ENCODE data around the gene DKK3.
A peak's percentile ranks its signal among the peaks of the same experiment; 100 is the strongest.
"Not testable (repeated sequence)": the region's sequence is repeated elsewhere in the genome, so short reads cannot be mapped to it uniquely, and the experiment has no call there.

DKK3 gene

GRCh38 chr11:12007769-12008737 lies at the start of gene DKK3:
TSS of gene DKK3 (minus strand) at chr11:12008626. CDS start at chr11:12008582, 44 bp downstream.
- no peak for DNase-seq

- no peak for DNase-seq
Measured at GRCh38 chr11:12057299-12057980, 49.0 kb upstream of the DKK3 start.

- DNase-seq, result no peak
Measured at GRCh38 chr11:12056119-12056518, 47.7 kb upstream of the DKK3 start.

DNA sequence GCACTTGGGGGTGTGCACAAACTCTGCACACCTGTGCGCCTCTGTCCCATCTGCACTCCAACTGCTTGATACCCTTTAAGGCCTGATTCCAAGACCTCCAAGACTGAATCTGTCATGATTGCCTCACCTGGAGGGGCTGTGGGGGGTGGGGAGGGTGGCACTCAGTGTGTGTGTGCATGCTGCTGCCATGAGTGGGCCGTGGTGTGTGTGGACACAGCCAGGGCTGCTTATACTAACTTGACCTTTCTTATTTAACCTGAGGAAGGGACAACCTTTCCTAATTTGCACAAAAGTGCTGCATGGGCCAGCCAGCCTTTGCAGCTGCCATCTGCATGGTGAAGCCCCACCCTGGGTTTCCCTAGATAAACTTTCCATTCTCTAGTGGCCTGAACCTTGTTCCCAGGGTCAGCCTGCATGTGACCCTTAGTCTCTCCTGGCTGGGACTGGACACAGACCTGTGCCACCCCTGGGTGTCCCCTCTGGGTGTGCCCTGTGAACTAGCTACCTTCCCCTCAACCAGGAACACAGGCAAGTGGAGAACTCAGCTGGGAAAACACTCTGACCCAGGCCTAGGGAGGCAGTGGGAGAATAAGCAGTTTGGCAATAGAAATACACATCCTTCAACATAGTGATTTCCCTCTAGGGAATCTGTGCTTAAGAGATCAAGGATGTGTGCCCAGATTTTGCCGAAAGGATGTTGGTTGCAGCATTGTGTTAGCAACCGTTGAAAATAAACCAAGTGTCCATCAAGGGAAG lies 45.4 kb upstream of the DKK3 start:
- no peak for DNase-seq

- DNase-seq, result no peak
Measured at GRCh38 chr11:12052676-12053605, 44.5 kb upstream of the DKK3 start.

GRCh38 chr11:12051287-12051662 lies 42.8 kb upstream of the DKK3 start:
- no peak for DNase-seq

GRCh38 chr11:12050470-12051286 lies 42.3 kb upstream of the DKK3 start:
- DNase-seq, result no peak

- no peak for DNase-seq
Measured at GRCh38 chr11:12048936-12049790, 40.7 kb upstream of the DKK3 start.

DNA sequence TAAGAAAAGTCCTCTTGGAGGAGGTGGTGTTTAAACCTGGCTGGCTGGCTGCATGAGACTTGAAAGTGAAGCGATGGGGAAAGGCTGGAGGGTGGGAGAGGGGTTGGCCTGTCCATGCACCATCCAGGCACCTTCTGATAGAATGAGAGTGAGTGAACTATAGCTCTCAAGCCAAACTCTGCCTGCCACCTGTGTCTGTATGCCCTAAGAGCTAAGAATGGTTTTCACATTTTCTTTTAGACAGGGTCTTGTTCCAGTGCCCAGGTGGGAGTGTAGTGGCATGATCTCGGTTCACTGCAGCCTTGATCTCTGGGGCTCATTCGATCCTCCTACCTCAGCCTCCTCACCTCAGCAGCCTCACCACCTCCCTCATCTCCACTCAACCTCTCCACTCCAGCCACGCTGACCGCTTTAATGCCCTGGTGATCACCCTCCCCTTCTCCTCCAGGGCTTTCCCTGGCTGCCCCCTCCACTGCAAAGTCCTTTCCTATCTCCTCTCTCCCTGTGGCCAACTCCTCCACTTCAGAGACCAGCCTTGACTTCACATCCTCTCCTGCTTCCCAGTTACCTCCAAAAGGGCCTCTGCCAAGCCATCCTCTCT lies 38.3 kb upstream of the DKK3 start:
- no peak for DNase-seq

DNA sequence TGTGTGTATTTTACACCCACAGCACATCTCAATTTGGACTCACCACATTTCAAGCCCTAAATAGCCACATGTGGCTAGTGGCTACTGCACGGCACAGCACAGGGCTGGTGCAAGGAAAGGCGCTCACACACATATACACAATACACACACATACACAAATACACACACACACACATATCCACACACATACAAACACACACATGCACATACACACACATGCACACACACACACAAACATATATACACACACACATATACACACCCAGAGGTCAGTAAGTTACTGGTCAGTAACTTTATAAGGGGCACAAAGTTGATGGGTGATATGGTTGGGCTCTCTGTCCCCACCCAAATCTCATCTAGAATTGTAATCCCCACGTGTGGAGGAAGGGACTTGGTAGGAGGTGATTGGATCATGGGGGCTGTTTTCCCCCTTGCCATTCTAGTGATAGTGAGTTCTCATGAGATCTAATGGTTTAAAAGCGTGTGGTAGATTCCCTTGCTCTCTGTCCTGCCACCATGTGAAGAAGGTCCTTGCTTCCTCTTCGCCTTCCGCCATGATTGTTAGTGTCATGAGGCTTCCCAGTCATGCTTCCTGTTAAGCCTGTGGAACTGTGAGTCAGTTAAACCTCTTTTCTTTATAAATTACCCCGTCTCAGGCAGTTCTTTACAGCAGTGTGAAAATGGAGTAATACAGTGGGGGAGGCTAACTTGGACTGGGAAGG lies 37.6 kb upstream of the DKK3 start:
- DNase-seq, result no peak

DNA sequence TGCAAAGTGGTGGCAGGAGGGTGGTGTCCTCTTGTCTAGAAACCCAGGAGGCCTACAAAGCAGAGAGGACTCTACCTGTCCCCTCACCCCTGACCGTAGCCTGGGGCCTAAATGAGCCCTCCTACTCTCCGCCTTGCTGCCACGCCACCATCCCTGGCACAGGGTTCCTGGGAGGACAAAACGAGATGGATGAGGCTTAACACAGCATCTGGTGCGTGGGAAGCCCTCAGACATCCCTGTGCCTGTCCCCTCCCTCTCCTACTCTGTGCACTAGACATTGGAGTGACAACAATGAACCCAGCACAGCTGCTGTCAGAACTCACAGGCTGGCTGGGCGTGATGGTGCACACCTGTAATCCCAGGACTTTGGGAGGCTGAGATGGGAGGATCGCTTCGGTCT lies 36.4 kb upstream of the DKK3 start:
- DNase-seq, result no peak

DNA sequence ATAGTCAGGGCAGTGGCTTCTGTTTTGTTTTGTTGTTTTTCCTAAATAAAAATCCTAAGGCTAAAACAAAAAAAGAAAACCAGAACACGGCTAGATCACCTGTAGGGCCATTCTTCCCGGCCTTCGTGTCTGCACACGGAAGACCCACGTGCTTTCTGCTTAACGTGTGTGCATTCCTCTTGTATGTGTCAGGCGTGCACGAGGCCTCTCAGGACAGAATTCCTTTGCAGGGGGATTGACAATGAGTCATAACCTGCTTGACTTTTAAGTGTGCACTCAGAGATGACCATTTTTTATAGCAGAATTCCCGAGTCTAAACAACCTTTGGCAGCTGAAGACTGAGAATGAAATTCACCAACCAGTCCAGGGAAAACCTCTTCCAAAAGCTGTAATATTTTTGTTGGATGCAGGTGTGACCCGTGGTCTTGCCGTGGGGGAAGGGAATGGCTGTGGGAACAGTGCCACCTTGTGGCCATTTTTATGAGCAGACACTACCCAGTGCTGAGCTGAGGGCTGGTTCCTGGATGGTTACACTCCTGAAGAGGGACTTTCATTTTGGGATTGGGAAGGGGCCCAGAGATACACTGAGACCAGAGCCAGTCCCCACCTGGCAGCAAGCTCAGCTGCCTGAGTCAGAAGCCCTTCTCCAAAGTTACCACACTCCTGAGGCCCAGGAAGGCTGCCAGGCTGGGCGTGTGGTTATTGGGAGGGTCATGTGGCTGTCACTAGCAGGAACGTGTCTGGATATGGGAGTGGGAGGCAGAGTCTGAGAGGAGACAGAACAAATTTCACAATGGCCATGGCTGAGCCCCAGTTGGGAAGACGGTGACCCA lies 35.7 kb upstream of the DKK3 start:
- peak; percentile 38 to 66 for DNase-seq

DNA sequence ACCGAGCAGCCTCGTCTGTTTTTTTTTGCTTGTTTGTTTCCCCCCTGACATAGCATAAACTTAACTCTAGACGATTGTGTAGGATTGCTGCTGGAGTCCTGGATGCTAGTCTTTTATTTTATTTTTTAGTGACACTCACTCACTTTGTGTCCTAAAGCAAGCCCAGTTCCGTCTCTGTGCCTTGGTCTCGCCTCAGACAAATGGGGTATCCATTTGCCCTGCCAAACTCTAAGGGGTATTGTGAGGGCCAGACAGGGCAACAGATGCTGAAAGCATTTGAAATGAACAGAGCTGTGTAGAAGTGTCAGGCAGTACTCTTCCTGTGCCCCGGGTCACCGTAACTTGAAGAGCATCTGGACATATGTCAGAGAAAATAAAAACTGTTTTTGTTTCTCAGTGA lies 34.8 kb upstream of the DKK3 start:
- no peak for DNase-seq

DNA sequence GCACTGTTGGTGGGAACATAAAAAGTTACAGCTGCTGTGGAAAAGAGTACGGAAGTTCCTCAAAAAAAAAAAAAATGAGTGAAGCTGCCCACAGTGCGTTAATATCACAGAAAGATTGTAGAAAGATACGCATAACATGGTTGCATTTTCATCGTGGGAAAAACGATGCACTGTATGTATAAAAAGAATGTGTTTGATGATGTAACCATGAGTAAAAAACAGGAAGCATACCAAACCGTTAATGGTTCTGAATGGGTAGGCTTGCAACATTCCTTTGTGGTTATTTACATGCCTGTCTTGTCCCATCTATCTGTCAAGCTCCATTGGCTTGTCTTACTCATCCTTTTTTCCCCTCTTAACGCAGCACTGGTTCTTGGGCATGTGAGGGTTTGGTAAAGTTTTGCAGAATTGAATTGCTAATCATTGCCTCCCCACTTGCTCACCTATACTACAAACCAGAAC lies 33.8 kb upstream of the DKK3 start:
- no peak for DNase-seq

- not testable (repeated sequence) for DNase-seq
Measured at GRCh38 chr11:12040719-12041118, 32.3 kb upstream of the DKK3 start.

DNA sequence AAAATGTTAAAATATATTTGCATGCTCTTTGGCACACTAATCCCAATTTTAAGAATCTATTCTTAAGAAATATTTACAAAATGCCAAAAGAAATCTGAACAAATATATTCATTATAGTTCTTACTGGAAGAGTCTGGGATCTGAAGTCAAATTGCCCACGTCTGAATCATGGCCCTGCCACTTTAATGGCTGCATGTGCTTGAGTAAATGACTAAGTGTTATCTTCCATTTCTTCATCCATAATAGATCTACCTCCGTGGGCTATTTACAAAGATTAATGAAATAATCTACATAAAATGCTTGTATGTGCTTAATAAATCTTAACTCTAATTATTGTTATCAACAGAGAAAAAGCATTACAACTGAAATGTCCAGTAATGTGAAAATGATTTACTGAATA lies 24.5 kb upstream of the DKK3 start:
- no peak for DNase-seq

GRCh38 chr11:12031856-12032544 lies 23.6 kb upstream of the DKK3 start:
- DNase-seq, result no peak

All from NCI-H1930 (cell line).